Testis (tissue), 3 donors: ENCODE measurements around the gene PLCB3. TPM values are rescaled to one million over a fixed set of nuclear protein-coding genes. Genes with fewer than 3 reads are reported as not detected.

Experiments used
- DNase-seq: peaks from one replicate; pipeline ENCODE4 v3.0.0-alpha.2; 2019
- H3K27ac ChIP-seq, 2 donors: fragments of 200-600 bp; sonication (generic); one replicate each; pipeline ENCODE4 v1.5.1; 2019
- H3K27me3 ChIP-seq: fragments of 200-600 bp; sonication (generic); one replicate; pipeline ENCODE4 v1.5.1; 2019
- H3K36me3 ChIP-seq: fragments of 200-600 bp; sonication (generic); one replicate; pipeline ENCODE4 v1.5.1; 2017; ENCODE audit warnings: low read depth; ENCODE audit errors: missing control alignments
- H3K4me1 ChIP-seq: fragments of 200-600 bp; sonication (generic); one replicate; pipeline ENCODE4 v1.5.1; 2019
- H3K4me3 ChIP-seq, 2 donors: fragments of 200-600 bp; sonication (generic); one replicate each; pipeline ENCODE4 v1.5.1; 2017 to 2019
- H3K9me3 ChIP-seq: fragments of 200-600 bp; sonication (generic); one replicate; pipeline ENCODE4 v1.5.1; 2017
- CTCF ChIP-seq, 3 experiments: fragments of 450-650 bp in 2 of 3; fragments of 200-600 bp in 1 of 3; sonication (generic) in 1 of 3; IDR thresholded peaks; one replicate each; pipeline ENCODE4 v1.5.1; 2016 to 2019; ENCODE audit warnings: antibody characterized with exemption in 3 of 3, mild to moderate bottlenecking in 2 of 3, moderate library complexity in 1 of 3
- POLR2A ChIP-seq: fragments of 450-650 bp; IDR thresholded peaks from one replicate; pipeline ENCODE4 v1.6.1; 2017; ENCODE audit warnings: antibody characterized with exemption, mild to moderate bottlenecking, moderate library complexity
- WGBS, 2 donors: methylation state at CpG; one replicate each; pipeline ENCODE4 v1.1.5; 2018; 5-methylcytosine and 5-hydroxymethylcytosine counted together
- intact Hi-C: fragments of 100-400 bp; cut with DNase I; formaldehyde crosslinking; loops from one replicate; pipeline ENCODE4 v1.15.1; 2023; ENCODE audit warnings: low total_unique reads
- polyA plus RNA-seq: library from polyadenylated mRNA; stranded (reverse); fragments of 350-450 nt; fragmentation: Illumina TruSeq; extraction: RNeasy Lipid Tissue Mini Kit (QIAGEN cat#74804); gene quantifications from one replicate; pipeline ENCODE4 v1.2.3, GENCODE V29; 2014; ENCODE audit warnings: low read depth, low replicate concordance; ENCODE audit not compliant: insufficient read depth
- total RNA-seq, 2 donors: library from RNA; depleted of rRNA; stranded (reverse); fragments of >200 nt; gene quantifications; one replicate each; pipeline ENCODE4 v1.2.3, GENCODE V29; 2016

PLCB3 gene
- total and polyA plus RNA-seq, 3 donors from 2014 or later = 14.2 to 45.4 (median 29.6) TPM

DNA sequence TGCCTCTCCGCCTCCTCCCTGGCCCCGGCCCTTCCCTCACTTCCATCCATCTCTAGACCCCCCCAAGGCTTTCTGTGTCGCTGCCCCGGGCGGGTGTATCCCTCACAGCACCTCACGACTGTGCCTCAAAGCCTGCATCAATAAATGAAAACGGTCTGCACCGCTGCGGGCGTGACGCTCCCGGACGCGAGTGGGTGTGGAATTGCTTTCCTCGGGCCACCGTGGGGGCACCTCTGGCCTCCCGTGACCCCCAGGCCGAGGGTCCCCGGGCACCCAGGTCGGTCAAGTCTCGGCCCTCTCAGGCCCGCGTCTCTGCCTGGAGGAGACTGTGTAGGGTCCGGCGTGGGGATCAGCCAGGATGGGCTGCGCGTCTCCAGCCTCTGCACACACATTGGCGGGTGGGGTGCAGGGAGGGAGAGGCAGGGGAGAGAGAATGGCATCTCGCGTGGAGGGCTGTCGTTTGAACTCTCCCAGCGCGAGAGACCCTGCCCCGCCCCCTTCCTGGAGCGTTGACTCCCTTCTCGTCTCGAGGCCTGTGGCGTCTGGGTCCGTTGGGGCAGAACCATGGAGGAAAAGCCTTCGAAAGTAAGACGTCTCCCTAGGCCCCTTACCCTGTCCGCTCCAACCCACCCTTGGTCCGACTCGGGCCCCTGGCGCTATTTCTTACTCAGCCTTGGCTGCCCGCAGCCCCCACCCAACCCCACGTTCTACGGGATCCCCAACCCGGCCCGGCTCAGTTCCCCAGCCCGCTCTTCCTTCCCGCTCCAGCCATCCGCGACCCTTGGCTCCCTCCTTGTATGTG is 48.7 kb downstream of the PLCB3 start, which contains the start of gene CATSPERZ:
Gene CATSPERZ, plus strand, starts transcription at position 512 of the 802 bp plus-strand sequence. Its CDS starts 53 bp downstream, at position 565.
- Histone ChIP-seq H3K4me1 (peaks cover 26% of the 10 kb centered on the region), H3K27ac (peak within 1 kb of the TSS; percentile 53 to 81), H3K4me3 (peak within 1 kb of the TSS; percentile 32), H3K27me3 (no peaks in the 10 kb centered on the region), H3K9me3 (no peaks in the 10 kb centered on the region), H3K36me3 (no peaks in the 10 kb centered on the region)
- no peak for DNase-seq
- WGBS, 2 donors = 10 to 16% methylated on average over 43 to 54 of the region's 54 CpGs
- TF ChIP-seq CTCF (IDR thresholded peaks at IDR 0.05) (no peak), POLR2A (no peak)
- intact Hi-C loops = loop anchor here (10.0 kb wide), 1 partner anchor 95 kb away; the partner anchor contains the start of gene FERMT3

GRCh38 chr11:64303109-64304031 is 52.0 kb downstream of the PLCB3 start:
- Histone ChIP-seq H3K9me3 (no peaks in the 10 kb centered on the region), H3K27ac (peak overlapping the region; percentile 76 to 95), H3K36me3 (no peaks in the 10 kb centered on the region), H3K27me3 (no peaks in the 10 kb centered on the region), H3K4me3 (no peak overlapping the region), H3K4me1 (peaks cover 33% of the 10 kb centered on the region)
- no peak for DNase-seq
- no peak for TF ChIP-seq CTCF (IDR thresholded peaks at IDR 0.05)
- TF ChIP-seq POLR2A = no peak
- WGBS, 2 donors = 71 to 85% methylated on average over 12 to 13 of the region's 13 CpGs
- intact Hi-C loops = no loop called here

- DNase-seq = no peak
- intact Hi-C loops = no loop called here
- Histone ChIP-seq H3K4me1 (peaks cover 33% of the 10 kb centered on the region), H3K9me3 (no peaks in the 10 kb centered on the region), H3K36me3 (no peaks in the 10 kb centered on the region), H3K27me3 (no peaks in the 10 kb centered on the region), H3K27ac (peak overlapping the region; percentile 76 to 95), H3K4me3 (peak overlapping the region; percentile 67 to 74)
- WGBS, 2 donors = 47% methylated on average over 5 of the region's 5 CpGs; no CpG with 5 or more reads in 1 of the 2 donors
- TF ChIP-seq CTCF (IDR thresholded peaks at IDR 0.05) (no peak), POLR2A (no peak)
Observed at GRCh38 chr11:64304032-64304315, 52.6 kb downstream of the PLCB3 start.

- Histone ChIP-seq H3K4me1 (peaks cover 27% of the 10 kb centered on the region), H3K4me3 (peak overlapping the region; percentile 67 to 74), H3K9me3 (no peaks in the 10 kb centered on the region), H3K27ac (peak overlapping the region; percentile 76 to 95), H3K36me3 (no peaks in the 10 kb centered on the region), H3K27me3 (no peaks in the 10 kb centered on the region)
- intact Hi-C loops = no loop called here
- 1% methylated on average over 37 to 46 of the region's 46 CpGs for WGBS, 2 donors
- peak; percentile 97 for DNase-seq
- TF ChIP-seq CTCF (IDR thresholded peaks at IDR 0.05) (peak; percentile 80 to 90 (median 90)), POLR2A (no peak)
Observed at GRCh38 chr11:64304316-64305072, 53.2 kb downstream of the PLCB3 start.
